Measurements from ENCODE around the gene GPR160. TPM values are rescaled to one million over a fixed set of nuclear protein-coding genes. Genes with fewer than 3 reads are reported as not detected.

Gene GPR160
- total RNA-seq, 2 experiments from 2014 or later, result 5.7 to 7.0 TPM

DNA sequence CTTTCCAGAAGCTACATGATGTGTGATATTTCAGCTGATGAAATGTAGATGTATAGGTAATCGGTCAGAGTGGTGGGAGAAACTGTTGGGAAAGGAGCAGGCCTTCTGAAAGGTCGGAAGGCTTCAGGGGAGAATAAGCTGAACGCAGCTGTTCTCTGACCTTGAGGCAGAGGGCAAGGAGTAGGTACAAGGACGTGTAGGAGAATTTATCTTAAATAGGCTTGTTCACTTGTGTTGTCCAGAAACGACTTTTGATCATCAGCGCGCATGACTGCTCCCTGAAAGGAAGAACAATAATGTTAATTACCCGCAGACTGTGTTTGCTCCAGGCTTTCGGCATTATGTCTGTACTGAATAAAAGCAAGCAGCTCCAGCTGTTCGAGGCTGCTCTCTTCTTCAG, 39.6 kb downstream of the GPR160 start:
- intact Hi-C loops (cut with micrococcal nuclease), result no loop called here
- POLR2A ChIA-PET, result no interaction called here
- peaks cover 5% of the 10 kb centered on the region for H3K36me3 Mint-ChIP-seq
- CTCF ChIA-PET, result no interaction called here
- H3K9me3 Mint-ChIP-seq, result peaks cover 4% of the 10 kb centered on the region
- H3K27me3 Mint-ChIP-seq, result no peaks in the 10 kb centered on the region
- H3K4me1 Mint-ChIP-seq (ENCODE audit: low read depth), result no peaks in the 10 kb centered on the region
- H3K4me3 Mint-ChIP-seq, result no peak overlapping the region
- DNase-seq, result no peak
- no peak overlapping the region for H3K27ac Mint-ChIP-seq

DNA sequence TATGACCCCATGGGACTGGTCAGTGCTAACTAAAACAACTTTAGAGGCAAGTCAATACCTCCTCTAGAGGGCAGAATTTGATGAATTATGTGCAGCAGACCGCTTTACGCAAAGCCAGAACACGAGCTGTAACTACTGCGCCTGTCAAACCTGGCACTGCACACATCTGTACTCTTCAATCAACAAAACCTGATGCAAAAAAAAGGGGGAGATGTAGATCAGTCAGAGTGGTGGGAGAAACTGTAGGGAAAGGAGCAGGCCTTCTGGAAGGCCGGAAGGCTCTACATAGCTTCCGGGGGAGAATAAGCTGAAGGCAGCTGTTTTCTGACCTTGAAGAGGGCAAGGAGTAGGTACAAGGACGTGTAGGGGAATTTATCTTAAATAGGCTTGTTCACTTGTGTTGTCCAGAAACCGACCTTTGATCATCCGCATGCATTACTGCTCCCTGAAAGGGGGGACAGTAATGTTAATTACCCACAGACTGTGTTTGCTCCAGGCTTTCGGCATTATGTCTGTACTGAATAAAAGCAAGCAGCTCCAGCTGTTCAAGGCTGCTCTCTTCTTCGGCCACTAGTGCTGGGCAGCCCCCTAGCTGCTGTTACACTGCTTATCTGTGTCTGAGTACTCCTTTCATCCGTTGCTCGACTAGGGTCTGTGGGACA, 41.0 kb downstream of the GPR160 start:
- Mint-ChIP-seq H3K27ac (no peak overlapping the region), H3K4me1 (ENCODE audit: low read depth) (no peaks in the 10 kb centered on the region), H3K4me3 (no peak overlapping the region), H3K36me3 (peaks cover 8% of the 10 kb centered on the region), H3K9me3 (no peaks in the 10 kb centered on the region), H3K27me3 (no peaks in the 10 kb centered on the region)
- no peak for DNase-seq
- CTCF ChIA-PET, result interaction anchor here (0.9 to 1.4 kb wide), 2 partner anchors 22 to 41 kb away, joined by 3 to 4 read pairs; partner anchors contain the start of gene GPR160
- intact Hi-C loops (cut with micrococcal nuclease), result no loop called here
- POLR2A ChIA-PET, result interaction anchor here (0.5 to 0.6 kb wide), 2 partner anchors 91 to 173 kb away, joined by 3 to 4 read pairs; no protein-coding TSS in a partner anchor

DNA sequence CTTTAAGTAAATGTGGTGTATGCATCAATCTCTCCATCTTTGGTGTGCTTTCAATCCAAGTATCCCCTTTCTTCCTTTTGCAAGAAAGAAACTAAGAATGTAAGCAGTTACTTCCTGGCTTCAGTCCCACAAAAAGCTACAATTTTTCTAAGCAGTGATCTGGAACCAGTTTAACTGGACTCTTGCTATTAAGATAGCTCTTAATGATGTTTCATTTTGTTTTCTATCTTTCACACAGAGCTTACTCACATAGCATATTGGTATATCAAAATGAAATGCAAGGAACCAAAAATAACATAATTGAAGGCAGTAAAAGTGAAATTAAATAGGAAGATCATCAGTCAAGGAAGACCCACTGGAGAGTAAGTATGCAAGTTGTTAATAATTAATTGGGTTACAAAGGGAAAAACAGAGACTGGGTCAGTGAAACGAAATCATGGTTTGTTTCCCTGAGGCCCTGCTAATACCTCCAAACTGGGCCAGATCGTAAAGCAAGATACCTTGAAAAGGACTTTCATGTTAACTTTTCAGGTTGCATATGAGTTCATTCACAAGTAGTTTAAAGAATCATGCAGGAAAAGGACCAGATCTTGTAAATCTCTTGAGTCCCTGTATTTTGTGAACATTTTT, 41.9 kb downstream of the GPR160 start:
- no peak for DNase-seq
- H3K27me3 Mint-ChIP-seq, result no peaks in the 10 kb centered on the region
- H3K27ac Mint-ChIP-seq, result no peak overlapping the region
- intact Hi-C loops (cut with micrococcal nuclease), result no loop called here
- CTCF ChIA-PET, result interaction anchor here (0.9 to 1.4 kb wide), 2 partner anchors 23 to 42 kb away, joined by 3 to 4 read pairs; partner anchors contain the start of gene GPR160
- H3K9me3 Mint-ChIP-seq, result no peaks in the 10 kb centered on the region
- POLR2A ChIA-PET, result no interaction called here
- peaks cover 9% of the 10 kb centered on the region for H3K36me3 Mint-ChIP-seq
- H3K4me1 Mint-ChIP-seq (ENCODE audit: low read depth), result no peaks in the 10 kb centered on the region
- H3K4me3 Mint-ChIP-seq, result no peak overlapping the region

DNA sequence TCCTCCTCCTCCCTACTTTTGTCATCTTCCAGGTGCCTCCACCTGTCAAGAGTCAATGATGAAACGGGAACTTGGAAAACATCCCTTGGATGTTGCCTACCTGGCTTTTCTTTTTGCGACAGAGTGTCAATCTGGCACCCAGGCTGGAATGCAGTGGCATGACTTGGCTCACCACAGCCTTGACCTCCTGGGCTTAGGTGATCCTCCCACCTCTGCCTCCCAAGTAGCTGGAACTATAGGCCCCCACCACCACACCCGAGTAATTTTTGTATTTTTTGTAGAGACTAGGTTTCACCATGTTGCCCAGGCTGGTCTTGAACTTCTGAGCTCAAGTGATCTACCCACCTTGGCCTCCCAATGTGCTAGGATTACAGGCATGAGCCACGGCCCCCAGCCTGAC, 42.8 kb downstream of the GPR160 start:
- intact Hi-C loops (cut with micrococcal nuclease), result no loop called here
- ChIA-PET POLR2A (no interaction called here), CTCF (no interaction called here)
- no peak overlapping the region for H3K4me3 Mint-ChIP-seq
- H3K27ac Mint-ChIP-seq, result no peak overlapping the region
- DNase-seq, result no peak
- peaks cover 11% of the 10 kb centered on the region for H3K36me3 Mint-ChIP-seq
- no peaks in the 10 kb centered on the region for H3K9me3 Mint-ChIP-seq
- H3K27me3 Mint-ChIP-seq, result no peaks in the 10 kb centered on the region
- H3K4me1 Mint-ChIP-seq (ENCODE audit: low read depth), result peaks cover 1% of the 10 kb centered on the region

DNA sequence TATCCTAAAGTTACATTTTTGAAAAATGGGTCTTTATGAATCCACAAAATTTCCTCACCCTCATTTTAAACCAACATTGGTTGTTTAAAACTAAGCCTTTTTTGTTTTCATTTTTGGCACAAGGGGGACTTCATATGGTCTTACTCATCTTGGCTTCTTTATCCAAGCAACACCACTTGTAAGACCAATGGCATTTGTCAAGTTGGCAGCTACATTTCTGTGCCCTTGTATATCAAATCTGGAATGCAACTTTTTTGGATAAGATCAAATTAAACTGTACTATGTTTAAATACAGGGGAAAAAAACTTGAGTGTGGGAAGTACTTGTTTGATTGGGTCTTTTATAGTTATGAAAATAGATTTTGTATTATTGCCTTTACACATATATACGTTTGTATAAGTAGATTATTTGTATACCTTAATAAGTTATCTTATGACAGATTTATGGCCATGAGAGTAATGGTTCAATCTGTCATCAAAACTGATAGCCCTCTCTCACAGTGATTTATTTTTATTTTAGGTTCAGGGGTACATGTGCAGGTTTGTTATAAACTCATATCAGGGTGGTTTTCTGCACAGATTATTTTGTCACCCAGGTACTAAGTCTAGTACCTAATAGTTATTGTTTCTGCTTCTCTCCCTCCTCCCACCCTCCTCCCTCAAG, 43.4 kb downstream of the GPR160 start:
- intact Hi-C loops (cut with micrococcal nuclease), result no loop called here
- DNase-seq, result no peak
- H3K36me3 Mint-ChIP-seq, result peaks cover 12% of the 10 kb centered on the region
- peaks cover 2% of the 10 kb centered on the region for H3K4me1 Mint-ChIP-seq (ENCODE audit: low read depth)
- H3K9me3 Mint-ChIP-seq, result no peaks in the 10 kb centered on the region
- POLR2A ChIA-PET, result no interaction called here
- no peaks in the 10 kb centered on the region for H3K27me3 Mint-ChIP-seq
- H3K4me3 Mint-ChIP-seq, result no peak overlapping the region
- no peak overlapping the region for H3K27ac Mint-ChIP-seq
- CTCF ChIA-PET, result no interaction called here

DNA sequence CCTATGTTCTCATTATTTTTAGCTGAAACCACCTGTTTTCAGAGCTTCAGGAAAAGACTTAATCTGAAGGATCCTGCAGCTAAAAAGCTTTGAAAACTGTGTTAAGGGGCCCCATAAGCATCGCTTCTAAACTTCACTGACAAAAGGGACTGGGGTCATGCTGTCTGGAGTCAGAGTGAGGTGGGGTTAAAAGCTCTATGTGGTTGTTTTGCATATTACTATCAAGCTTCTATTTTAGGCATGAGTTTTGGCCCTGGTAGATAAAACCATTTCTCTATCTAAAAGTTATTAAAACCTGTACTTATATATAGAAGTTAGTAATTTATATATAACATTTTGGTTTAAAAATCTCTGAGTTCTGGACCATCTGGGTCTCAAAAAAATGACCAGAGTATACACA, 45.5 kb downstream of the GPR160 start:
- ChIA-PET CTCF (no interaction called here), POLR2A (no interaction called here)
- H3K4me1 Mint-ChIP-seq (ENCODE audit: low read depth), result peaks cover 2% of the 10 kb centered on the region
- intact Hi-C loops (cut with micrococcal nuclease), result no loop called here
- no peak overlapping the region for H3K27ac Mint-ChIP-seq
- H3K9me3 Mint-ChIP-seq, result no peaks in the 10 kb centered on the region
- H3K27me3 Mint-ChIP-seq, result no peaks in the 10 kb centered on the region
- H3K36me3 Mint-ChIP-seq, result peaks cover 14% of the 10 kb centered on the region
- no peak overlapping the region for H3K4me3 Mint-ChIP-seq
- DNase-seq, result no peak

DNA sequence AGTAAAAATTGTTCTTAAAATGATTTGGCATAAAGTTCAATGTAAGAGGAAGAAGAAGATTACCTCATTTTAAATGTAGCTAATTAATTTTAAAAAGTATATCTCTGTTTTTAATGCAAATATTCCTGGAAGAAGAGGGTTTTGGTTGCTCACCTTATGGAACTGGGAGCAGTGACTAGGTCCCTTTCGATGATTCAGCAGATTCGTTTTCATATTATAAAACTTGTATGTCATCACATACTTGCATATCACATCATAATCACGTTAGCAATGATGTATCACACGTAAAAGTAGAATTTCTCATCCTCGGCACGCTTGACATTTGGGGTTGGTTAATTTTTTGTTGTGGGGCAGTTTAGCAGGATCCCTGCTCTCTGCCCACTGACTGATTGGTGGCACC, 47.6 kb downstream of the GPR160 start:
- Mint-ChIP-seq H3K27ac (no peak overlapping the region), H3K9me3 (no peaks in the 10 kb centered on the region), H3K36me3 (peaks cover 20% of the 10 kb centered on the region), H3K4me3 (no peak overlapping the region), H3K4me1 (ENCODE audit: low read depth) (peaks cover 8% of the 10 kb centered on the region), H3K27me3 (no peaks in the 10 kb centered on the region)
- ChIA-PET CTCF (no interaction called here), POLR2A (no interaction called here)
- DNase-seq, result no peak
- intact Hi-C loops (cut with micrococcal nuclease), result no loop called here

DNA sequence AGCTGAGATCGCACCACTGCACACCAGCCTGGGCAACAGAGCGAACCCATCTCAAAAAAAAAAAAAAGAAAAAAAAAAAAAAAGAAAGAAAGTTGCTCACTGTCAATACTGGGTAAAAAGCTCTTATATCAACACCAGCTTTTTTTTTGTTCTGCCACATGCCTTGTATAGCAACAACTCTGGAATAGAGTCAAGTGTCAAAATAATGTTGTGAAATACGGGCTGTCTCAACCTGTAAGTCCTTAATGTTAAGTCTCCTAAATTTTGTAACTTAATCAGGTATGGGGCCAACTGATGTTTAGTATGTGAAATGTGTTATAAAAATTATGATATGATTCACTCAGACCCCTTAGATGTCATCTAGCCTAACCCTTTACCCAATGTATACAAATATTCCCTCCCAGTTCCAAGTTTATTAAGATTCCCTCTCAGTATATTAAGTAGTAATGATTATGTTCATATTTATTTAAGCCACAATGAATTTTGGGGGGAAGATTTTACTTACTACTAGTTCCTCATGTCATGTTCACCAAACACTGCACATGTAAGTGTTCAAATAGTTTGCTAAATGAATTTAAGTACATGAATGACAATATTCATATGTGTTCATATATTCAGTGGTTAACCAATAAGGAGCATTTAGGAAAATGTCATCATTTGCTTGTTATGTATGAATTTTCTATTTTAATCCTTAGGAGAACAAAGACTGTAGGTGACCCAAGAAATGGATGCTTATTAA, 52.2 kb downstream of the GPR160 start:
- CTCF ChIA-PET, result interaction anchor here (1.0 to 1.5 kb wide), 2 partner anchors 9 to 226 kb away, joined by 3 read pairs; no protein-coding TSS in a partner anchor
- H3K4me3 Mint-ChIP-seq, result no peak overlapping the region
- no peaks in the 10 kb centered on the region for H3K9me3 Mint-ChIP-seq
- peaks cover 25% of the 10 kb centered on the region for H3K36me3 Mint-ChIP-seq
- POLR2A ChIA-PET, result no interaction called here
- H3K27me3 Mint-ChIP-seq, result no peaks in the 10 kb centered on the region
- H3K4me1 Mint-ChIP-seq (ENCODE audit: low read depth), result peaks cover 19% of the 10 kb centered on the region
- H3K27ac Mint-ChIP-seq, result peak overlapping the region; percentile 28
- intact Hi-C loops (cut with micrococcal nuclease), result loop anchor here (2.0 kb wide), 1 partner anchor 33 kb away; no protein-coding TSS in a partner anchor
- no peak for DNase-seq

DNA sequence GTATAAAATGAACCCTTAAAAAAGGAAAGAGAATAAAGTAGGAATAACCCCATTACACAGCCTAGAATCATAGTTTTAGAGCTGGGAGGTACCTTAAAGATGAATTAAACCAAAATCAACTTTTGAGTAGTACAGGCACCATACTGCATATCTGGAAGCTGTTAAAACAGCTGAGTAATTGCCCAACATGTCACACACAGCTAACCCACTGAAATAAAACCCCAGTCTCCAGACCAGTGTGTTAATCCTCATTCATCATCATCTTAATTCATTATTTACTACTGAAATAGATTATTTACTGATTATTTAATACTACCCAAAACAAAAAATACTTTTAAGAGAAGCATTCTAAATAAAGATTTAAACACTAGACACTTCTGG, 52.8 kb downstream of the GPR160 start:
- POLR2A ChIA-PET, result no interaction called here
- intact Hi-C loops (cut with micrococcal nuclease), result loop anchor here (2.0 kb wide), 1 partner anchor 34 kb away; no protein-coding TSS in a partner anchor
- H3K27ac Mint-ChIP-seq, result peak overlapping the region; percentile 28
- H3K27me3 Mint-ChIP-seq, result no peaks in the 10 kb centered on the region
- no peaks in the 10 kb centered on the region for H3K9me3 Mint-ChIP-seq
- H3K4me1 Mint-ChIP-seq (ENCODE audit: low read depth), result peaks cover 18% of the 10 kb centered on the region
- DNase-seq, result no peak
- H3K36me3 Mint-ChIP-seq, result peaks cover 28% of the 10 kb centered on the region
- no peak overlapping the region for H3K4me3 Mint-ChIP-seq
- CTCF ChIA-PET, result interaction anchor here (1.5 kb wide), 1 partner anchor 227 kb away, joined by 3 read pairs; no protein-coding TSS in a partner anchor

DNA sequence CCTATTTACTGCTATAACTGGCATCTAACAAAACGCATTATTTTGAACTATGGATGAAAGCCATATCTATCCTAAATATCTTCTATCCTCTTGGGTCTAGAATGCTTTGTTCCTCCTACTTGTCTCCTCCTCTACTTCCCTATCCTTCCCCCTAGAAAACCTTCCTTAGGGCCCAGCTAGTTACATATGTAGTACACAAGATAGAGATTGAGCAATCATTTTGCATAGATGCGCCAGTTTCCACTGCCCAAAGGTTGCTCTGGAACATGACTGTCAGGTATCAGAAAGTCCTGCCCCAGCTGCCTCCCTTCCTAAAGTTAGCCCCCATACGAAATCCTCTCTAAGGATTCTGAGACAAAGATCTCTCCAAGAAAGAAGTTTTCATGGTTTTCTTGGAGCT, 55.1 kb downstream of the GPR160 start:
- ChIA-PET POLR2A (no interaction called here), CTCF (no interaction called here)
- peaks cover 40% of the 10 kb centered on the region for H3K36me3 Mint-ChIP-seq
- intact Hi-C loops (cut with micrococcal nuclease), result no loop called here
- H3K9me3 Mint-ChIP-seq, result no peaks in the 10 kb centered on the region
- peaks cover 19% of the 10 kb centered on the region for H3K4me1 Mint-ChIP-seq (ENCODE audit: low read depth)
- H3K27me3 Mint-ChIP-seq, result no peaks in the 10 kb centered on the region
- no peak overlapping the region for H3K27ac Mint-ChIP-seq
- DNase-seq, result no peak
- no peak overlapping the region for H3K4me3 Mint-ChIP-seq

DNA sequence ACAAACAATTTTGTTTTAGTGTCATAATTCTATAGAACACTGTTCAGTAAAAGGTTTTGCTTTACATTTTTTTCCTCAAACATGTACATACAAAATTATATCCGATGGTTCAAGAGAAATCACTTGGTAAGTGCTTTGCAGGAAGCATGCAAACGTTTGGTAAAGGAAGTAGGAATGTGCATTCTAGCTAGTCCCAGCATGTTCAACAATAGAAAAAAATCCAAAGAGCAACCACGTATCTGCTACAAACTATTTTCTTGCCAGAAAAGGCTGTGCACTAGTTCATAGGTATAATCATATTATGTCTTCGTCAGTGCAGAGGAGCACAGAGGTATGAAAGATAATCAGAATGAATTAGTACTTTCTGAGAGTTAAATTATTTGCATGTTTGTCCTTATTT, 58.0 kb downstream of the GPR160 start:
- Mint-ChIP-seq H3K9me3 (no peaks in the 10 kb centered on the region), H3K36me3 (peaks cover 40% of the 10 kb centered on the region), H3K4me3 (no peak overlapping the region), H3K4me1 (ENCODE audit: low read depth) (peaks cover 29% of the 10 kb centered on the region), H3K27me3 (no peaks in the 10 kb centered on the region), H3K27ac (no peak overlapping the region)
- intact Hi-C loops (cut with micrococcal nuclease), result no loop called here
- ChIA-PET CTCF (interaction anchor here (0.7 kb wide), 1 partner anchor 57 kb away, joined by 4 read pairs; no protein-coding TSS in a partner anchor), POLR2A (no interaction called here)
- DNase-seq, result no peak

DNA sequence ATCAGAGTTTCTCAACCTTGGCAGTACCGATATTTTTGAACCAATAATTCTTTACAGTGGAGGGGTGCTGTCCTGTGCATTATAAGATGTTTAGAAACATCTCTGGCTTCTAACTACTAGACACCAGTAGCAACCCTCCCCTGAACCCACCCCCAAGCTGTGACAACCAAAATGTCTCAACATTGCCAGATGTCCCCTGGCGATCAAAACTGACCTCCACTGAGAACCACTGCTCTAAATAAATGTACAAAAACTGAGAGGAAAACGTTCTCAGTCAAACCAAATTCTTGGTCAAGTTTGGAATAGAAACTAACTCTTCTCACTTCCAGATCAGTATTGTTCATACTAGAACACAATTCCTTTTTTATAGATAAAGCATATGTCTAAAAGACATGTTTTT, 58.5 kb downstream of the GPR160 start:
- Mint-ChIP-seq H3K27ac (no peak overlapping the region), H3K36me3 (peaks cover 42% of the 10 kb centered on the region), H3K4me1 (ENCODE audit: low read depth) (peaks cover 26% of the 10 kb centered on the region), H3K9me3 (no peaks in the 10 kb centered on the region), H3K4me3 (no peak overlapping the region), H3K27me3 (no peaks in the 10 kb centered on the region)
- ChIA-PET CTCF (no interaction called here), POLR2A (no interaction called here)
- no peak for DNase-seq
- intact Hi-C loops (cut with micrococcal nuclease), result no loop called here
